Skeletal muscle satellite cell (primary cell): ENCODE data around the gene MICAL3.

Experiments
- H3K27me3 ChIP-seq: 2 replicates; pipeline ENCODE4 v1.7.0; 2013; ENCODE audit warnings: low read length; ENCODE audit not compliant: control insufficient read depth, insufficient read depth
- H3K36me3 ChIP-seq: 2 replicates; pipeline ENCODE4 v1.7.0; 2013; ENCODE audit warnings: mild to moderate bottlenecking, control low read depth, low read length; ENCODE audit not compliant: insufficient read depth
- H3K4me1 ChIP-seq: 2 replicates; pipeline ENCODE4 v1.7.0; 2013; ENCODE audit warnings: low read length; ENCODE audit not compliant: control insufficient read depth, insufficient read depth
- H3K4me2 ChIP-seq: 2 replicates; pipeline ENCODE4 v1.7.0; 2013; ENCODE audit warnings: mild to moderate bottlenecking, low read length
- H3K4me3 ChIP-seq: 2 replicates; pipeline ENCODE4 v1.7.0; 2013; ENCODE audit warnings: low read length
- H3K9ac ChIP-seq: 2 replicates; pipeline ENCODE4 v1.7.0; 2013; ENCODE audit warnings: mild to moderate bottlenecking, low read depth, low read length, moderate library complexity
- H3K9me3 ChIP-seq: replicated peaks from 2 replicates; pipeline ENCODE4 v1.7.0; 2013; ENCODE audit warnings: mild to moderate bottlenecking, control low read depth, low read length

Gene MICAL3

GRCh38 chr22:17847360-17848078 is 176.8 kb downstream of the MICAL3 start:
- H3K4me1 ChIP-seq, result no peaks in the 10 kb centered on the region
- peaks cover 3% of the 10 kb centered on the region for H3K36me3 ChIP-seq
- H3K9ac ChIP-seq, result no peak overlapping the region
- H3K9me3 ChIP-seq, result no peaks in the 10 kb centered on the region
- no peaks in the 10 kb centered on the region for H3K27me3 ChIP-seq
- no peak overlapping the region for H3K4me2 ChIP-seq
- H3K4me3 ChIP-seq, result no peak overlapping the region

GRCh38 chr22:17846326-17846992 is 177.9 kb downstream of the MICAL3 start:
- no peak overlapping the region for H3K4me2 ChIP-seq
- H3K9ac ChIP-seq, result no peak overlapping the region
- H3K4me3 ChIP-seq, result no peak overlapping the region
- H3K9me3 ChIP-seq, result no peaks in the 10 kb centered on the region
- no peaks in the 10 kb centered on the region for H3K4me1 ChIP-seq
- peaks cover 6% of the 10 kb centered on the region for H3K36me3 ChIP-seq
- H3K27me3 ChIP-seq, result no peaks in the 10 kb centered on the region

GRCh38 chr22:17845790-17846189 is 178.6 kb downstream of the MICAL3 start:
- Histone ChIP-seq H3K4me2 (no peak overlapping the region), H3K27me3 (no peaks in the 10 kb centered on the region), H3K9ac (no peak overlapping the region), H3K36me3 (peaks cover 7% of the 10 kb centered on the region), H3K4me3 (no peak overlapping the region), H3K4me1 (no peaks in the 10 kb centered on the region), H3K9me3 (no peaks in the 10 kb centered on the region)

GRCh38 chr22:17845327-17845726 is 179.0 kb downstream of the MICAL3 start:
- Histone ChIP-seq H3K27me3 (no peaks in the 10 kb centered on the region), H3K9ac (no peak overlapping the region), H3K4me1 (no peaks in the 10 kb centered on the region), H3K4me3 (no peak overlapping the region), H3K4me2 (no peak overlapping the region), H3K9me3 (no peaks in the 10 kb centered on the region), H3K36me3 (peaks cover 7% of the 10 kb centered on the region)

GRCh38 chr22:17844150-17844549 is 180.2 kb downstream of the MICAL3 start:
- Histone ChIP-seq H3K4me2 (no peak overlapping the region), H3K27me3 (no peaks in the 10 kb centered on the region), H3K36me3 (peaks cover 7% of the 10 kb centered on the region), H3K4me1 (no peaks in the 10 kb centered on the region), H3K9me3 (no peaks in the 10 kb centered on the region), H3K4me3 (no peak overlapping the region), H3K9ac (no peak overlapping the region)

- no peak overlapping the region for H3K4me2 ChIP-seq
- peaks cover 15% of the 10 kb centered on the region for H3K36me3 ChIP-seq
- no peak overlapping the region for H3K9ac ChIP-seq
- H3K27me3 ChIP-seq, result no peaks in the 10 kb centered on the region
- no peaks in the 10 kb centered on the region for H3K4me1 ChIP-seq
- H3K4me3 ChIP-seq, result no peak overlapping the region
- H3K9me3 ChIP-seq, result no peaks in the 10 kb centered on the region
These were observed 182.0 kb downstream of the MICAL3 start for GRCh38 chr22:17842386-17842785.

GRCh38 chr22:17841836-17842235 is 182.5 kb downstream of the MICAL3 start:
- Histone ChIP-seq H3K4me1 (no peaks in the 10 kb centered on the region), H3K36me3 (peaks cover 15% of the 10 kb centered on the region), H3K4me3 (no peak overlapping the region), H3K27me3 (no peaks in the 10 kb centered on the region), H3K4me2 (no peak overlapping the region), H3K9ac (no peak overlapping the region), H3K9me3 (no peaks in the 10 kb centered on the region)

- peaks cover 12% of the 10 kb centered on the region for H3K36me3 ChIP-seq
- no peak overlapping the region for H3K4me3 ChIP-seq
- H3K27me3 ChIP-seq, result no peaks in the 10 kb centered on the region
- H3K9me3 ChIP-seq, result no peaks in the 10 kb centered on the region
- H3K4me2 ChIP-seq, result no peak overlapping the region
- H3K4me1 ChIP-seq, result no peaks in the 10 kb centered on the region
- no peak overlapping the region for H3K9ac ChIP-seq
These were observed 186.0 kb downstream of the MICAL3 start for GRCh38 chr22:17838180-17838865.

GRCh38 chr22:17836992-17837742 is 187.2 kb downstream of the MICAL3 start:
- no peak overlapping the region for H3K4me2 ChIP-seq
- no peak overlapping the region for H3K4me3 ChIP-seq
- H3K36me3 ChIP-seq, result peaks cover 12% of the 10 kb centered on the region
- no peaks in the 10 kb centered on the region for H3K27me3 ChIP-seq
- H3K9me3 ChIP-seq, result no peaks in the 10 kb centered on the region
- H3K9ac ChIP-seq, result no peak overlapping the region
- H3K4me1 ChIP-seq, result no peaks in the 10 kb centered on the region

GRCh38 chr22:17835256-17835655 is 189.1 kb downstream of the MICAL3 start:
- H3K4me1 ChIP-seq, result no peaks in the 10 kb centered on the region
- no peaks in the 10 kb centered on the region for H3K9me3 ChIP-seq
- H3K9ac ChIP-seq, result no peak overlapping the region
- H3K4me2 ChIP-seq, result no peak overlapping the region
- no peak overlapping the region for H3K4me3 ChIP-seq
- H3K36me3 ChIP-seq, result peaks cover 8% of the 10 kb centered on the region
- no peaks in the 10 kb centered on the region for H3K27me3 ChIP-seq

GRCh38 chr22:17833489-17833888 is 190.9 kb downstream of the MICAL3 start:
- H3K4me1 ChIP-seq, result peaks cover 2% of the 10 kb centered on the region
- H3K36me3 ChIP-seq, result peaks cover 6% of the 10 kb centered on the region
- no peak overlapping the region for H3K4me2 ChIP-seq

More at GRCh38 chr22:17833489-17833888, 190.9 kb downstream of the MICAL3 start:
- no peak overlapping the region for H3K4me3 ChIP-seq
- H3K9ac ChIP-seq, result no peak overlapping the region
- H3K9me3 ChIP-seq, result no peaks in the 10 kb centered on the region
- H3K27me3 ChIP-seq, result no peaks in the 10 kb centered on the region
